HepG2 (cell line): ENCODE measurements around the gene SMPD2. TPM values are rescaled to one million over a fixed set of nuclear protein-coding genes. Genes with fewer than 3 reads are reported as not detected.

ENCODE experiments used
- ATAC-seq: fragments of 200-7000 bp; cut with Tn5 transposase; 3 replicates; pipeline ENCODE4 v1.9.1; 2020; ENCODE audit warnings: mild to moderate bottlenecking, moderate library complexity
- BruUV-seq: library from RNA; stranded (reverse); fragments of 400-500 nt; replicated peaks from 2 replicates; lab custom pipeline; 2021; lab: Mats Ljungman, UMichigan
- CTCF ChIA-PET: fragments of 300-600 bp; formaldehyde crosslinking; extraction: SDS; loops from one replicate; lab custom pipeline; 2021; ENCODE audit warnings: low total read pairs, inconsistent platforms, low intra/inter-chr PET ratio; lab: Yijun Ruan, JAX
- POLR2A ChIA-PET: fragments of 350-600 bp; sonication (Branson Sonifier 250); formaldehyde crosslinking; loops from one replicate; lab custom pipeline; 2020; ENCODE audit warnings: antibody characterized with exemption, inconsistent platforms; lab: Yijun Ruan, JAX
- DNase-seq: peaks from one replicate; pipeline ENCODE4 v3.0.0-alpha.2; 2015; ENCODE audit warnings: low spot score
- FAIRE-seq: peaks from 3 replicates; lab custom pipeline; 2011; peaks lifted over from hg19 to GRCh38; lab: Jason Lieb, UNC
- H2AFZ ChIP-seq: one replicate; pipeline ENCODE4 v1.6.1; 2011; ENCODE audit warnings: low read length, inconsistent platforms
- H3K27ac ChIP-seq: fragments of 300-600 bp; 3 replicates; pipeline ENCODE4 v1.8.0; 2011; ENCODE audit warnings: mixed run types, mild to moderate bottlenecking, mixed read lengths, low read length, inconsistent platforms; ENCODE audit not compliant: insufficient read depth; ENCODE audit errors: extremely low read length
- H3K27me3 ChIP-seq, 2 experiments: fragments of 200-600 bp in 1 of 2; 2 replicates in 1 of 2; 3 replicates in 1 of 2; pipeline versions ENCODE4 v1.6.0 to v1.8.0; 2011; ENCODE audit warnings: low read length in 2 of 2, mild to moderate bottlenecking in 2 of 2, moderate library complexity in 2 of 2, inconsistent platforms in 1 of 2; ENCODE audit not compliant: insufficient read depth in 2 of 2, control insufficient read depth in 1 of 2
- H3K36me3 ChIP-seq, 2 experiments: fragments of 200-600 bp in 1 of 2; replicated peaks in 1 of 2; 2 replicates in 1 of 2; 3 replicates in 1 of 2; pipeline versions ENCODE4 v1.5.1 to v1.8.0; 2011; ENCODE audit warnings: low read length in 2 of 2, inconsistent platforms in 1 of 2; ENCODE audit not compliant: insufficient read depth in 2 of 2, control insufficient read depth in 1 of 2
- H3K4me1 ChIP-seq: 2 replicates; pipeline ENCODE4 v1.5.1; 2012; ENCODE audit warnings: low read length, inconsistent platforms; ENCODE audit not compliant: insufficient read depth
- H3K4me2 ChIP-seq: 2 replicates; pipeline ENCODE4 v1.6.0; 2011; ENCODE audit warnings: low read depth, low read length, inconsistent platforms
- H3K4me3 ChIP-seq, 3 experiments: fragments of 200-600 bp in 1 of 3; sonication (generic), shearing (Covaris generic) in 1 of 3; replicated peaks in 1 of 3; 2 replicates each; pipeline ENCODE4 v1.5.1; 2011 to 2016; ENCODE audit warnings: low read length in 3 of 3, inconsistent platforms in 2 of 3, low read depth in 2 of 3, mild to moderate bottlenecking in 2 of 3, control low read depth in 1 of 3, mixed read lengths in 1 of 3; ENCODE audit not compliant: insufficient read depth in 1 of 3
- H3K79me2 ChIP-seq: one replicate; pipeline ENCODE4 v1.6.1; 2011; ENCODE audit warnings: low read length, inconsistent platforms; ENCODE audit not compliant: insufficient read depth
- H3K9ac ChIP-seq: 2 replicates; pipeline ENCODE4 v1.6.0; 2011; ENCODE audit warnings: mild to moderate bottlenecking, low read depth, low read length, inconsistent platforms; ENCODE audit not compliant: insufficient read depth
- H3K9me3 ChIP-seq: 2 replicates; pipeline ENCODE4 v1.5.1; 2012; ENCODE audit warnings: mild to moderate bottlenecking, low read length
- H4K20me1 ChIP-seq: 2 replicates; pipeline ENCODE4 v1.6.0; 2011; ENCODE audit warnings: inconsistent platforms, mild to moderate bottlenecking, low read length, moderate library complexity; ENCODE audit not compliant: insufficient read depth
- ATF3 ChIP-seq: sonication (generic); formaldehyde crosslinking; IDR thresholded peaks from 2 replicates; pipeline ENCODE4 v1.4.0; 2020; ENCODE audit warnings: missing genetic modification reagents
- EP300 ChIP-seq, 3 experiments: sonication (generic) in 1 of 3; formaldehyde crosslinking in 1 of 3; IDR thresholded peaks; 2 replicates each; pipeline versions ENCODE4 v1.5.1 to v1.6.1; 2011 to 2020; ENCODE audit warnings: low read depth in 2 of 3, low read length in 2 of 3, borderline replicate concordance in 1 of 3, improper control_type of control experiment in 1 of 3, mild to moderate bottlenecking in 1 of 3, missing genetic modification reagents in 1 of 3, moderate library complexity in 1 of 3
- FOXA1 ChIP-seq, 2 experiments: fragments of 450-650 bp in 1 of 2; sonication (generic) in 1 of 2; formaldehyde crosslinking in 1 of 2; IDR thresholded peaks; 2 replicates each; pipeline versions ENCODE4 v1.4.0 to v1.6.1; 2016 to 2020; ENCODE audit warnings: missing genetic modification reagents in 1 of 2
- GTF2F1 ChIP-seq: fragments of 150-350 bp; IDR thresholded peaks from 2 replicates; pipeline ENCODE4 v1.6.1; 2014; ENCODE audit warnings: low read length
- HOXD1 ChIP-seq: sonication (generic); formaldehyde crosslinking; IDR thresholded peaks from 2 replicates; pipeline ENCODE4 v1.5.0; 2020; ENCODE audit warnings: missing genetic modification reagents
- NFAT5 ChIP-seq: sonication (generic); formaldehyde crosslinking; IDR thresholded peaks from 2 replicates; pipeline ENCODE4 v1.4.0; 2020; ENCODE audit warnings: missing genetic modification reagents
- NPAS2 ChIP-seq: sonication (generic); formaldehyde crosslinking; IDR thresholded peaks from 2 replicates; pipeline ENCODE4 v1.8.0; 2022; ENCODE audit warnings: mild to moderate bottlenecking, missing genetic modification reagents, borderline replicate concordance
- SKI ChIP-seq: fragments of 450-650 bp; IDR thresholded peaks from one replicate; pipeline ENCODE4 v1.6.1; 2018; ENCODE audit warnings: mild to moderate bottlenecking; ENCODE audit not compliant: partially characterized antibody
- ZFP62 ChIP-seq: sonication (generic); formaldehyde crosslinking; IDR thresholded peaks from 2 replicates; pipeline ENCODE4 v1.4.0; 2020; ENCODE audit warnings: missing genetic modification reagents
- ZNF235 ChIP-seq: sonication (generic); formaldehyde crosslinking; IDR thresholded peaks from 2 replicates; pipeline ENCODE4 v1.8.1; 2023; ENCODE audit warnings: mild to moderate bottlenecking, missing genetic modification reagents, borderline replicate concordance
- ZNF660 ChIP-seq: sonication (generic); formaldehyde crosslinking; IDR thresholded peaks from 2 replicates; pipeline ENCODE4 v1.5.1; 2020; ENCODE audit warnings: mild to moderate bottlenecking, low read depth, missing genetic modification reagents, borderline replicate concordance
- WGBS: methylation state at CpG from one replicate; pipeline ENCODE4 v1.1.6; 2017; ENCODE audit warnings: low lambda C conversion rate; 5-methylcytosine and 5-hydroxymethylcytosine counted together
- in situ Hi-C: cut with HindIII; loops from 2 replicates; pipeline ENCODE4 v1.10.0; 2017; ENCODE audit warnings: low pct_unique_long_range_greater_than_20kb; ENCODE audit not compliant: extremely low pct_ligation_motif_present
- intact Hi-C: fragments of 100-400 bp; cut with micrococcal nuclease; formaldehyde crosslinking; loops from one replicate; pipeline ENCODE4 v1.10.0; 2022; ENCODE audit not compliant: unreplicated experiment
- polyA plus RNA-seq, 8 experiments: library from polyadenylated mRNA; depleted of rRNA in 3 of 8; stranded (reverse) in 7 of 8; unstranded in 1 of 8; fragments of >200 nt; fragmentation: Illumina TruSeq in 4 of 8; extraction: Trizol in 4 of 8; gene quantifications; 2 replicates each; pipeline versions ENCODE4 v1.2.1 to v1.2.3, GENCODE V29; 2011 to 2016; ENCODE audit warnings: low read depth in 4 of 8, missing spikeins in 1 of 8, mixed read lengths in 1 of 8; ENCODE audit not compliant: insufficient read depth in 1 of 8
- total RNA-seq, 5 experiments: library from RNA; depleted of rRNA; stranded (reverse); fragments of >200 nt; fragmentation: Illumina TruSeq; extraction: Trizol; gene quantifications; 2 replicates each; pipeline ENCODE4 v1.2.3, GENCODE V29; 2016; ENCODE audit warnings: low read depth in 1 of 5

The SMPD2 gene
- total and polyA plus RNA-seq, 2 of the 13 experiments (the other 11 are each of a cell fraction or from before 2014, with no cell fraction given) = 5.9 to 10.6 TPM

GRCh38 chr6:109434456-109434855 is 6.1 kb upstream of the SMPD2 start (continued):
- no peak for TF ChIP-seq NFAT5 (CRISPR knock-in tag)

- Histone ChIP-seq H3K79me2 (no peaks in the 10 kb centered on the region), H3K27me3 (no peaks in the 10 kb centered on the region; a peak in 1 of 5 replicates), H3K9me3 (no peaks in the 10 kb centered on the region), H3K9ac (no peak overlapping the region), H3K27ac (no peak overlapping the region), H3K4me1 (peaks cover 9% of the 10 kb centered on the region; the same call in 1 of the 2 replicates), H3K4me3 (no peak overlapping the region), H4K20me1 (no peaks in the 10 kb centered on the region), H3K36me3 (no peaks in the 10 kb centered on the region), H2AFZ (no peak overlapping the region), H3K4me2 (no peak overlapping the region)
- TF ChIP-seq ZFP62 (no peak), GTF2F1 (no peak), FOXA1 (IDR thresholded peaks at IDR 0.05) (no peak), FOXA1 (CRISPR knock-in tag; IDR thresholded peaks at IDR 0.05) (no peak), NPAS2 (CRISPR knock-in tag) (no peak), ZNF235 (CRISPR knock-in tag) (no peak), ZNF660 (CRISPR knock-in tag) (no peak), HOXD1 (CRISPR knock-in tag) (no peak), EP300 (IDR thresholded peaks at IDR 0.05; ENCODE audit: low read depth in 2 of 2, low read length in 2 of 2) (no peak), EP300 (CRISPR knock-in tag; IDR thresholded peaks at IDR 0.05; ENCODE audit: borderline replicate concordance) (no peak), ATF3 (CRISPR knock-in tag) (no peak), SKI (no peak)
- ChIA-PET CTCF (no interaction called here), POLR2A (no interaction called here)
- DNase-seq (no peak), FAIRE-seq (no peak), ATAC-seq (no peak)
- intact Hi-C loops = no loop called here
- WGBS = 36% methylated on average over 5 of the region's 5 CpGs
- in situ Hi-C loops = no loop called here
- no TSS peak for BruUV-seq
These were observed 4.5 kb upstream of the SMPD2 start for GRCh38 chr6:109436041-109436440.
